ENCODE results near the gene INO80. TPM values are rescaled to one million over a fixed set of nuclear protein-coding genes. Genes with fewer than 3 reads are reported as not detected.
"Not testable (repeated sequence)": the region's sequence is repeated elsewhere in the genome, so short reads cannot be mapped to it uniquely, and the experiment has no call there.

INO80 gene
- total RNA-seq, 2 donors from 2014 or later, result 23.0 to 51.2 TPM

- H3K4me3 ChIP-seq, result no peak overlapping the region
- no peak for DNase-seq (ENCODE audit: low spot score)
- no peaks in the 10 kb centered on the region for H3K9me3 ChIP-seq
- H3K4me1 ChIP-seq (replicated peaks), result no peaks in the 10 kb centered on the region
- TF ChIP-seq POLR2AphosphoS5 (IDR thresholded peaks at IDR 0.05) (no peak), POLR2A (IDR thresholded peaks at IDR 0.05) (no peak), CTCF (IDR thresholded peaks at IDR 0.05) (no peak)
- H3K27me3 ChIP-seq (replicated peaks; ENCODE audit: insufficient read depth), result no peaks in the 10 kb centered on the region
- no peak overlapping the region for H3K27ac ChIP-seq
- intact Hi-C loops (cut with DNase I), result no loop called here
- WGBS, result 84% methylated on average over 12 of the region's 12 CpGs
- no peaks in the 10 kb centered on the region for H3K36me3 ChIP-seq
Measured at GRCh38 chr15:40963201-40963600, 152.9 kb downstream of the INO80 start.

GRCh38 chr15:40962317-40962716 is 153.8 kb downstream of the INO80 start:
- H3K27me3 ChIP-seq (replicated peaks; ENCODE audit: insufficient read depth); intact Hi-C loops (cut with DNase I); H3K27ac ChIP-seq; H3K4me3 ChIP-seq; H3K36me3 ChIP-seq; H3K9me3 ChIP-seq; H3K4me1 ChIP-seq (replicated peaks); DNase-seq (ENCODE audit: low spot score): not testable (repeated sequence)
- 97% methylated on average over 14 of the region's 14 CpGs for WGBS

GRCh38 chr15:40961740-40962139 is 154.3 kb downstream of the INO80 start:
- intact Hi-C loops (cut with DNase I); H3K4me3 ChIP-seq; H3K4me1 ChIP-seq (replicated peaks); H3K36me3 ChIP-seq; DNase-seq (ENCODE audit: low spot score); H3K27ac ChIP-seq; H3K9me3 ChIP-seq; H3K27me3 ChIP-seq (replicated peaks; ENCODE audit: insufficient read depth): not testable (repeated sequence)
- 96% methylated on average over 22 of the region's 25 CpGs for WGBS

GRCh38 chr15:40960925-40961324 is 155.2 kb downstream of the INO80 start:
- TF ChIP-seq POLR2A (IDR thresholded peaks at IDR 0.05), result no peak
- no peak for TF ChIP-seq CTCF (IDR thresholded peaks at IDR 0.05)
- TF ChIP-seq POLR2AphosphoS5 (IDR thresholded peaks at IDR 0.05), result no peak
- H3K4me1 ChIP-seq (replicated peaks), result peaks cover 3% of the 10 kb centered on the region
- 78% methylated on average over 11 of the region's 11 CpGs for WGBS
- H3K9me3 ChIP-seq, result no peaks in the 10 kb centered on the region
- H3K27me3 ChIP-seq (replicated peaks; ENCODE audit: insufficient read depth), result no peaks in the 10 kb centered on the region
- H3K4me3 ChIP-seq, result no peak overlapping the region
- no peak for DNase-seq (ENCODE audit: low spot score)
- intact Hi-C loops (cut with DNase I), result no loop called here
- H3K27ac ChIP-seq, result no peak overlapping the region
- no peaks in the 10 kb centered on the region for H3K36me3 ChIP-seq

GRCh38 chr15:40960151-40960885 is 155.8 kb downstream of the INO80 start:
- peaks cover 5% of the 10 kb centered on the region for H3K4me1 ChIP-seq (replicated peaks)
- no peaks in the 10 kb centered on the region for H3K36me3 ChIP-seq
- H3K4me3 ChIP-seq, result no peak overlapping the region
- H3K27me3 ChIP-seq (replicated peaks; ENCODE audit: insufficient read depth), result no peaks in the 10 kb centered on the region
- H3K9me3 ChIP-seq, result no peaks in the 10 kb centered on the region
- TF ChIP-seq POLR2A (IDR thresholded peaks at IDR 0.05) (no peak), CTCF (IDR thresholded peaks at IDR 0.05) (no peak), POLR2AphosphoS5 (IDR thresholded peaks at IDR 0.05) (no peak)
- DNase-seq (ENCODE audit: low spot score), result no peak
- WGBS, result 89% methylated on average over 16 of the region's 16 CpGs
- intact Hi-C loops (cut with DNase I), result no loop called here
- H3K27ac ChIP-seq, result no peak overlapping the region

Data from prostate gland (tissue), 2 donors.